HepG2 (cell line): ENCODE results near the gene MIEF1. TPM values are rescaled to one million over a fixed set of nuclear protein-coding genes. Genes with fewer than 3 reads are reported as not detected.
A peak's percentile ranks its signal among the peaks of the same experiment; 100 is the strongest.

Experiments
- FIP1L1 ChIP-seq: fragments of 200-400 bp; formaldehyde crosslinking; IDR thresholded peaks from 2 replicates; pipeline ENCODE4 v1.6.1; 2018; ENCODE audit warnings: low read depth, mild to moderate bottlenecking, low read length, moderate library complexity, borderline replicate concordance; ENCODE audit not compliant: insufficient read depth
- FOXO1 ChIP-seq: sonication (generic); formaldehyde crosslinking; IDR thresholded peaks from 2 replicates; pipeline ENCODE4 v1.4.0; 2020; ENCODE audit warnings: missing genetic modification reagents
- HDAC6 ChIP-seq: fragments of 200-600 bp; sonication (generic); IDR thresholded peaks from 2 replicates; pipeline ENCODE4 v1.7.0; 2017; ENCODE audit warnings: mild to moderate bottlenecking, antibody characterized with exemption, low read length, low read depth
- MEIS1 ChIP-seq: sonication (generic); formaldehyde crosslinking; IDR thresholded peaks from 2 replicates; pipeline ENCODE4 v1.9.0; 2021; ENCODE audit warnings: mild to moderate bottlenecking, missing genetic modification reagents, moderate library complexity, borderline replicate concordance
- NFAT5 ChIP-seq: sonication (generic); formaldehyde crosslinking; IDR thresholded peaks from 2 replicates; pipeline ENCODE4 v1.4.0; 2020; ENCODE audit warnings: missing genetic modification reagents
- SALL1 ChIP-seq: sonication (generic); formaldehyde crosslinking; IDR thresholded peaks from 2 replicates; pipeline ENCODE4 v1.8.0; 2022; ENCODE audit warnings: mild to moderate bottlenecking, missing genetic modification reagents
- SIX1 ChIP-seq: sonication (generic); formaldehyde crosslinking; IDR thresholded peaks from 2 replicates; pipeline ENCODE4 v1.4.0; 2020; ENCODE audit warnings: missing genetic modification reagents, borderline replicate concordance
- SNAPC4 ChIP-seq: sonication (generic); formaldehyde crosslinking; IDR thresholded peaks from 2 replicates; pipeline ENCODE4 v1.4.0; 2020; ENCODE audit warnings: mild to moderate bottlenecking, missing genetic modification reagents
- TBX2 ChIP-seq: sonication (generic); formaldehyde crosslinking; IDR thresholded peaks from 2 replicates; pipeline ENCODE4 v1.5.0; 2020; ENCODE audit warnings: missing genetic modification reagents, mild to moderate bottlenecking, borderline replicate concordance
- TCF12 ChIP-seq, 2 experiments: fragments of 450-650 bp in 1 of 2; sonication (generic) in 1 of 2; formaldehyde crosslinking in 1 of 2; IDR thresholded peaks; 2 replicates each; pipeline versions ENCODE4 v1.6.1 to v1.8.0; 2017 to 2022; ENCODE audit warnings: antibody characterized with exemption in 1 of 2, mild to moderate bottlenecking in 1 of 2, missing genetic modification reagents in 1 of 2, moderate library complexity in 1 of 2
- ZFX ChIP-seq: sonication (generic); formaldehyde crosslinking; IDR thresholded peaks from 2 replicates; pipeline ENCODE4 v1.4.0; 2020; ENCODE audit warnings: mild to moderate bottlenecking, low read depth, missing genetic modification reagents, moderate library complexity
- ZNF331 ChIP-seq: sonication (generic); formaldehyde crosslinking; IDR thresholded peaks from 2 replicates; pipeline ENCODE4 v1.4.0; 2020; ENCODE audit warnings: missing genetic modification reagents
- ZNF468 ChIP-seq: sonication (generic); formaldehyde crosslinking; IDR thresholded peaks from 2 replicates; pipeline ENCODE4 v1.8.0; 2022; ENCODE audit warnings: mild to moderate bottlenecking, moderate library complexity, missing genetic modification reagents
- ZNF580 ChIP-seq: IDR thresholded peaks from 2 replicates; pipeline ENCODE4 v1.6.1; 2016; ENCODE audit warnings: low read depth, borderline replicate concordance
- ZNF768 ChIP-seq: sonication (generic); formaldehyde crosslinking; IDR thresholded peaks from 2 replicates; pipeline ENCODE4 v1.4.0; 2020; ENCODE audit warnings: missing genetic modification reagents
- polyA plus RNA-seq, 8 experiments: library from polyadenylated mRNA; depleted of rRNA in 3 of 8; stranded (reverse) in 7 of 8; unstranded in 1 of 8; fragments of >200 nt; fragmentation: Illumina TruSeq in 4 of 8; extraction: Trizol in 4 of 8; gene quantifications; 2 replicates each; pipeline versions ENCODE4 v1.2.1 to v1.2.3, GENCODE V29; 2011 to 2016; ENCODE audit warnings: low read depth in 4 of 8, missing spikeins in 1 of 8, mixed read lengths in 1 of 8; ENCODE audit not compliant: insufficient read depth in 1 of 8
- total RNA-seq, 5 experiments: library from RNA; depleted of rRNA; stranded (reverse); fragments of >200 nt; fragmentation: Illumina TruSeq; extraction: Trizol; gene quantifications; 2 replicates each; pipeline ENCODE4 v1.2.3, GENCODE V29; 2016; ENCODE audit warnings: low read depth in 1 of 5

The MIEF1 gene
- total and polyA plus RNA-seq, 2 of the 13 experiments (the other 11 are each of a cell fraction or from before 2014, with no cell fraction given): 21.7 to 34.8 TPM

GRCh38 chr22:39534591-39535356, 32.7 kb downstream of the MIEF1 start (continued):
- TF ChIP-seq SNAPC4 (CRISPR knock-in tag) (no peak), SALL1 (CRISPR knock-in tag) (peak; percentile 31; the same call in 1 of the 2 replicates), NFAT5 (CRISPR knock-in tag) (no peak), ZNF580 (CRISPR knock-in tag) (0 out of 2 replicates have a peak, but pooled peaks have one; percentile 3), ZNF768 (CRISPR knock-in tag) (peak; percentile 75; the same call in 1 of the 2 replicates), FOXO1 (CRISPR knock-in tag) (peak; percentile 45; the same call in 1 of the 2 replicates), ZNF331 (CRISPR knock-in tag) (peak; percentile 62; the same call in 1 of the 2 replicates), ZNF468 (CRISPR knock-in tag) (no peak), TCF12 (IDR thresholded peaks at IDR 0.05) (no peak), TCF12 (CRISPR knock-in tag; IDR thresholded peaks at IDR 0.05) (no peak), SIX1 (no peak), MEIS1 (CRISPR knock-in tag) (peak; percentile 53; the same call in 1 of the 2 replicates), TBX2 (CRISPR knock-in tag) (peak; percentile 22; the same call in 1 of the 2 replicates), HDAC6 (no peak), FIP1L1 (no peak), ZFX (CRISPR knock-in tag) (peak; percentile 69)
